Fibroblast of pulmonary artery (primary cell): ENCODE data around the gene NF1.

Experiments used
- DNase-seq: peaks from one replicate; pipeline ENCODE4 v3.0.0-alpha.2; 2010; ENCODE audit warnings: low read depth
- H3K4me3 ChIP-seq: replicated peaks from 2 replicates; pipeline ENCODE4 v1.5.1; 2011; ENCODE audit warnings: low read depth, mild to moderate bottlenecking, control low read depth, low read length, moderate library complexity
- TF ChIP-seq, protein P1 (sequence below): IDR thresholded peaks from 2 replicates; pipeline ENCODE4 v1.5.1; 2011; ENCODE audit warnings: mild to moderate bottlenecking, control low read depth, low read length, inconsistent platforms; ENCODE audit errors: missing control alignments

NF1 gene

GRCh38 chr17:31095236-31096105, 694 bp downstream of the NF1 start:
- TF ChIP-seq, protein P1, sequence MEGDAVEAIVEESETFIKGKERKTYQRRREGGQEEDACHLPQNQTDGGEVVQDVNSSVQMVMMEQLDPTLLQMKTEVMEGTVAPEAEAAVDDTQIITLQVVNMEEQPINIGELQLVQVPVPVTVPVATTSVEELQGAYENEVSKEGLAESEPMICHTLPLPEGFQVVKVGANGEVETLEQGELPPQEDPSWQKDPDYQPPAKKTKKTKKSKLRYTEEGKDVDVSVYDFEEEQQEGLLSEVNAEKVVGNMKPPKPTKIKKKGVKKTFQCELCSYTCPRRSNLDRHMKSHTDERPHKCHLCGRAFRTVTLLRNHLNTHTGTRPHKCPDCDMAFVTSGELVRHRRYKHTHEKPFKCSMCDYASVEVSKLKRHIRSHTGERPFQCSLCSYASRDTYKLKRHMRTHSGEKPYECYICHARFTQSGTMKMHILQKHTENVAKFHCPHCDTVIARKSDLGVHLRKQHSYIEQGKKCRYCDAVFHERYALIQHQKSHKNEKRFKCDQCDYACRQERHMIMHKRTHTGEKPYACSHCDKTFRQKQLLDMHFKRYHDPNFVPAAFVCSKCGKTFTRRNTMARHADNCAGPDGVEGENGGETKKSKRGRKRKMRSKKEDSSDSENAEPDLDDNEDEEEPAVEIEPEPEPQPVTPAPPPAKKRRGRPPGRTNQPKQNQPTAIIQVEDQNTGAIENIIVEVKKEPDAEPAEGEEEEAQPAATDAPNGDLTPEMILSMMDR = no peak
- peak; percentile 37 for DNase-seq
- H3K4me3 ChIP-seq = peak overlapping the region; percentile 88

GRCh38 chr17:31096106-31096436, 1.3 kb downstream of the NF1 start:
- peak overlapping the region; percentile 88 for H3K4me3 ChIP-seq
- peak; percentile 24 for DNase-seq
- TF ChIP-seq, protein P1 = no peak

DNA sequence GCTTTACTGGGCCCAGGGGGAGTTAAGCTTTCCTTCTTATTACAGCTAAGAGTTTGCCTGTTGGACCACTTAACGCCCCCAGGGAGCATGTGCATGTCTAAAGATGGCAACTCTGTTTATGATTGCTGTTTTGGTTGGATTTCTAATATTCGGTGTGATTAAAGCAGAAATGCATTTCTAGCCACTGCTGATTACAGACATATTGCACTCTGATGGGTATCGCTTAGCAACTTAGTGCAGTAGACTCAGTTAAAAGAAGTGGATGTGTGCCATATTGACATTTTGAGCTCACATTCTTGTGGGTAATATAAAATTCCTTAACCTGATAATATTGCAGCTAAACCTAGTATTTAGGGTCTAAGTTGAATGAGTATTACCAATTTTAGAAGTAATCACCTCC, 4.2 kb downstream of the NF1 start:
- TF ChIP-seq, protein P1 = no peak
- DNase-seq = no peak
- no peak overlapping the region for H3K4me3 ChIP-seq

GRCh38 chr17:31100840-31101459, 6.2 kb downstream of the NF1 start:
- no peak for DNase-seq
- TF ChIP-seq, protein P1 = no peak
- no peak overlapping the region for H3K4me3 ChIP-seq

DNA sequence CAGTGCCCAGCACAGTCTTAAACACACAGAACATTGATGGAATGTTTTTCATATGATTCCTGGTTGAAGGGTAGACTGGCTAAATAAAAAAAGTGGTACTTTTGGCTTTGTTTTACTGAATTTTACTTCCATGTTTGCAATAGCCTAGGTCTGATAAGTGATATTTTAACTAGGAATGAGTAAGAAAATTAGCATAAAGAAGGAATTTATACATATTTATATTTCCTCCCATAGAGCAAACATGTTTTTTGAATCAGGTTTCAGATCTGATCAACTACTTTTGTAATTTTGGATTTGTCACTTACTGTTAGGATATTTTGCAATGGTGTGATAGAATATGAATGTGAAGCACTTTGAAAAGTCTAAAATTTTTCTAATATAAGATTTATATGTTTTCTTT, 7.2 kb downstream of the NF1 start:
- no peak for DNase-seq
- TF ChIP-seq, protein P1 = no peak
- no peak overlapping the region for H3K4me3 ChIP-seq

DNA sequence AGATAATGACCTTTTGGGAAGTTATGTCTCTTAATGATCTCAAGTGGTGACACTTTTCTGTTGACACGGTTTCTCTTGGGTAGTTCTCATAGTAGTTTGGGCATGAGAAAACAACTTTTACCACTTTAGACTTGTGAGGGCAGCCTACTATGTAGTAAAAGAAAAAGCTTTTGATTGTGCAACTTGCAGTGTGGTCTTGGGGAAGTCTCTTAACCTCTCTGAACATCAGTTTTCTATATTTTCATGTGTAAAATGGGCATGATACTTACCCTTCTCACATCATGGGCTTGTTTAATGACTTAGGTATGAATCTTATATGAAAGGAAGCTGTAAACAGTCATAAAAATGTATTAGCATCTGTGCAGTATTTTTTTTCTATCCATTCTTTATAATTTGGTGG, 11.2 kb downstream of the NF1 start:
- no peak overlapping the region for H3K4me3 ChIP-seq
- no peak for DNase-seq
- TF ChIP-seq, protein P1 = no peak
